CD4-positive, alpha-beta T cell treated with Interleukin-15 for 4 hours (primary cell): ENCODE measurements around the gene RASGRP2.
"Not testable (repeated sequence)": the region's sequence is repeated elsewhere in the genome, so short reads cannot be mapped to it uniquely, and the experiment has no call there.

Source experiments
- DNase-seq: peaks from one replicate; pipeline ENCODE4 v3.0.0-alpha.2; 2020; ENCODE audit warnings: low spot score

The RASGRP2 gene

DNA sequence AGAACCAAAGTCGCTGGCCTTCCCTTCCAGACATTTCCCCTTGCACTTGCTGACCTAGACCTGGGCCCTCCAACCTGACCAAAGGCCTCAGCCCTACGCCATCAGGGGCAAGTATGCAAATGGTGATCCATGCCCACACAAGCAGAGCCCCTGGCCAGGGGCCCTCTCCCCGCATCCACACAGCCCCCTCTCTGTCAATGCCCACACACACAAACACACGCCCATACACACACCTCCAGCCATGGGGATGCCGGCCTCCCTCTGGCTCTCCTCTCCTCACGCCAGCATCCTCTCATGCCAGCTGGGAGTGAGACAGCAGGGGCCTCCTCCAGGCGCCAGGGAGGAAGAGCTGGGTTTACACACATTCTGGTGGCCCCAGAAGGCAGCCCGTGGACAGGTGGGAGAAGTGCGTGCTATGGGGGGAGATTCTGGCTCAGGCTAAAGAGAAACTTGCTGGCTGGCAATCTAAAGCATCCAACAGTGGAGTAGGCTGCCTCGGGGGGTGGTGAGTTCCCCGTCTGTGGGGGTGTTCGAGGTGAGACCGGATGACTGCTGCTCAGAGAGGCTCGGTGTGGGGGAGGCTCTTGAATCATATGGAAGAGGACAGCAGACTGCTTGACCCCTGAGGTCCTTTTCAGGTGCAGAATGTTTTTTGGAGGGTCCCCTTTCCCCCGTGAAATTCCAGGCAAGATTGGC, 25.7 kb downstream of the RASGRP2 start:
- no peak for DNase-seq

DNA sequence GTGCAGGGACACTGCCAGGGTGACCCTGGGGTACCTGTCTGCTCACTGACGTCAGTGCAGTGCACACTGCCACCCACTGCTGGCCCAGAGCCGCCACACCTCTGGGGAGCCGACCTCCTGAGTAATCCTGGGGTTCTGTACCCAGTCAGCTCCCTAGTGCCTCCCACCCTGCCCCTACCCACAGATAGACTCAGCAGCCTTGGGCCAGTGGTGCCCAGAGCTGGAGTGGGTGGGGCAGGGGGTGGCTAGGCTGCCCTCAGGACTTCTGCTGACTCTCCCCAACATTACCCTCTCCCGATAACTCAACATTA, 26.7 kb downstream of the RASGRP2 start:
- no peak for DNase-seq

DNA sequence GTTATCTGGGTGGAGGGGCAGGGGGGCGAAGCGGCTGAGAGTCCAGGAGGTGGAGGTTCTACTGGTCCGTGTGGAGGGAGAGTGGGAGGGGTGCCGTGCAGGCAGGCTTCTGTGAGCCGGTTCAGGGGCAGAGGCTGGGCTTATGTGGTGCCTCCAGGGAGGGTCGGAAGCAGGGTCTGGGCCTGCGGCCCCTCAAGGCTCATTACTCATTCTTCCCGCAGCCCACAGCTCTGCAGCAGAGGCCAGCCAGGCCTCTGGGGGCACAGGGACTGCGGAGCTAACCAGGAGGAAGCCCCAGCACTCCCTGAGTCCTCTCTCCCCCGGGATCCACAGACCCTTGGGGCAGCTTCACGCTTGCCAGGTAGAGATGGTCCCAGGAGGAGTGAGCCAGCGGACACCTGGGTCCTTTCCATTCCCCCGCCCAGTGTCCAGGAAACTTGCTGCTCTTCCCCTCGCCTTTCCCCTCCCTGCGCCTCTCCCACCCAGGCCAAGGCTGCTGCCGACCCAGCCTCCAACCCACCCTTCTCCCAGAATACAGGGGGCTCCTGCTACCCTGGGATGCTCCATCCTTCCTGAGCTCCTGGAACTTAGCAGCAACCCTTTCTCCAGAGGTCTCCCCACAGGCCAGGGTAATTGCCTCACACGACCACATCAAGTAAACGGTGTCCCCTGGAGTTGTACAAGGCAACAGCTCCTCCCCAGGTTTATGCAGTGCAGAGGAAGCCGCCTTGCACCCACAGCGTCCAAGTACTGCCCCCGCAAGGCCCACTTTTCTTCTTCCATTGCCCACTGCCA, 27.3 kb downstream of the RASGRP2 start:
- no peak for DNase-seq

DNA sequence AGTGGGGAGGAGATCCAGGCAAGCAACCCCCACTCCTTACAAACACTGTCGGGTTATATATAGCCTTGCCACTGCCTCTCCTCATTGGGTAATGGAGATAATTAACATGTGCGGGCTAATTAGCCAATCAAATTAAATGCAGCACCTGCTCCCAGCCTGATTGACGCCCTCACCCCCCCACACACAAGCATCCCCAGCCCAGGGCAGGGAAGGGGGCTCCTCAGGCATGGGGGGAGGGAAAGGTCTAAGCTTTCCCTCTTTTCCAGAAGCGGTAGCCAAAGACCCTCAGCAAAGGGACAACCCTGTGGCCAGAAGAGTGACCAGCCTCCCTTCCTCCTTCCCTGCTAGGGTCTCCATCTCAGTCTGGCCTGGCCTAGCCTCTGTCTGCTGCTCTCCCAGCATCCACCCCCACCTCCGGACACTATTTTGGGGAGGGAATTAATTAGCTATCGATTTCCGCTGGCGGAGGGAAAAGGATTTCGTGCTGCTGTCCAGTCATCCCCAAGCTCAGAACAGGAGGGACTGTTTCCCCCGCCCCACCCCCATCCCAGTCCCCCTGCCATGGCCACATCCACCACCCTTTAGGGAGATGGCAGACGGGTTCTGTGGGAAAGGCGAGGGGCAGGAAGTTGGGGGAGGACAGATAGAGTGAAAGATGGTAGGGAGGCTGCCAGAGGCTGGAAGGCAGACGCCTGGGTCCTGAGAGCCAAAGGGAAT, 28.0 kb downstream of the RASGRP2 start:
- no peak for DNase-seq

DNA sequence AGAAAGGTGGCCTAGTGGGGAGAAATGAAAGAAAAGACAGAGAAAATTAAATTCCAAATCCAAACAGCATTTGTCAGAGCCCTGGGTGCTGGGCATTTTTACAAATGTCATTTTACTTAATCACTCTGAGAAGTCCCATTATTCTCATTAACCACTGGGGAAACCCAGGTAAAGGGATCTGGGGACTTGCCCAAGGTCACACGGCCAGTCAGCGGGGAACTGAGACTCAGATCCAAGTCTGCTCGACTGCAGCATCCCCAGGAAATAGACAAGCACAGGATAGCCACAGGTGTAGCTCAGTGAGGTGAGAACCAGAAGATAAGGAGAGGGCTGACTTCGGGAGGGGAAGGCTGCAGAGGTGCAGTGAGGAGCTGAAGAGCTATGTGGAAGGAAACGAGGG, 28.8 kb downstream of the RASGRP2 start:
- no peak for DNase-seq

DNA sequence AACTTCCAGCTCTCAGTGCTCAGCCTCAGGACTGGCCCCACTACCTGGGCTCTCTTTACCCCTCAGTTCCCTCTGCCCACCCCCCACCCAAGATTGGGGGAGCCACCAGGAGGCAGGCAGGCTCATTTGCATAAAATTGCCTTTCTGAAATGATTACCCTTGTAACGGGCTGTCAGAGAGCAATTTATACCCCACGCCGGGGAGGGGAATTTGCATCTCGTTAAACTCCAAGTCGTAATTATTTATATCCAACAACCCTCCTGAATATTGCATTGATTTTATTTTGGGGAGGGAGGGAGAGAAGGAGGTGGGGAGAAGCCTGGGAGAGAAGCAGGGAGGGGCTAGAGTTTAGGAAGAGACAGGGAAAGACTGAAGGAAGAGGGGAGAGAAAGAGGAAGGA, 29.3 kb downstream of the RASGRP2 start:
- DNase-seq = no peak

DNA sequence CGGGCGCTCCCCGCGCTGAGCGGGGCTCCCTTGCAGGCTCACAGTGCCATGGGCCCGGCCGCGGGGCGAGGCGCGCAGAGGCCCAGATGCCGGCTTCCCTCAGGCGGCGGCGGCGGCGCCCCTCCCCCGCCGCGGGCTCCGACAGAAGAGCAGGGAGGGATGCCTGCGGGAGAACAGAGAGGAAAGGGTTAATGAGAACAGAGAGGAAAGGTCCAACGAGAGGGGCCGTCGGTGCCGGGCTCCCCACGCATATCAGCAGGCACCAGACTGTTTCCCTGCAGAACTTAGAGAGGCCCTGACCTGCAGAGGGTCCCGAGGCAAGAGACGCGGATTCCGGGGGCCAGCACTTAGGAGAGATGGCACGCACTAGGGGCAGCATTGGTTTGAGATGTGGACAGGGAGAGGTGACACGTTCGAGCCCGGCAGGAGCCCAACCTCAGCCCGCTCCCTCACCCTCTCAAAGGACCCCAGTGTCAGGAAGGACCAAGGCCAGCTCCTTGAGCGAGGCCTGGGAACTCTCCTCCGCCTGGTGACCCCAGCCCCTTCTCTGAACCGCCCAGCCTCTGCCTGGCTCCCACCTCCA, 30.1 kb downstream of the RASGRP2 start:
- DNase-seq = no peak

DNA sequence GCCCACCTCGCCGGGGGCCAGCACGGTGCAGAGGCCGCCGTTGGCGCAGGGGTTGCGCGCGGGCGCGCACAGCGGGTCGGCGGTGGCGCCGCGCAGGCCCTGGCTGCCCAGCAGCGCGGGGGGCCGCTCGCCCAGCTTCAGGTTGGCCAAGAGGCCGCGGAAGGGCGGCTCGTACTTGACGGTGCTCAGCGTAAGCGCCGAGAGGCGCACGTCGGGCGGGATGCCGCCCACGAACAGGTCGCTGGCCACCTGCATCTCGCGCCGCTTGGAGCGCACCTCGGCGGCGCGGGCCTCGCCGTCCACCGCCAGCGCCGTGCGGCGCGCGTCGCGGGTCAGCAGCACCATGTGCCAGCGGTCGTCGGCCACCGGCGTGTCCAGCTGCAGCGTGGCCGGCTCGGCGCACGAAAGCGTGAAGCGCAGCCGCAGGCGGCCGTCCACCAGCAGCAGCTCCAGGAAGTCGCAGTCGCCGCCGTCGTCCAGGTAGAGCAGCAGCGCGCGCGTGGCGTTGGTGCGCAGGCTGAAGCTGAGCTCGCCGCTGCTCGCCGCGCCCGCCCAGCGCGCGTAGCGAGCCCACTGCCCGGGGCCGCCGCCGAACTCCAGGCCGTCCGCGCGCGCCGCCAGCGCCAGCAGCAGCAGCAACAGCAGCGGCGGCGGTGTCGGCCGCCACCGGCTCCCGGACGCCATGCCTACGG, 30.8 kb downstream of the RASGRP2 start:
- no peak for DNase-seq

DNA sequence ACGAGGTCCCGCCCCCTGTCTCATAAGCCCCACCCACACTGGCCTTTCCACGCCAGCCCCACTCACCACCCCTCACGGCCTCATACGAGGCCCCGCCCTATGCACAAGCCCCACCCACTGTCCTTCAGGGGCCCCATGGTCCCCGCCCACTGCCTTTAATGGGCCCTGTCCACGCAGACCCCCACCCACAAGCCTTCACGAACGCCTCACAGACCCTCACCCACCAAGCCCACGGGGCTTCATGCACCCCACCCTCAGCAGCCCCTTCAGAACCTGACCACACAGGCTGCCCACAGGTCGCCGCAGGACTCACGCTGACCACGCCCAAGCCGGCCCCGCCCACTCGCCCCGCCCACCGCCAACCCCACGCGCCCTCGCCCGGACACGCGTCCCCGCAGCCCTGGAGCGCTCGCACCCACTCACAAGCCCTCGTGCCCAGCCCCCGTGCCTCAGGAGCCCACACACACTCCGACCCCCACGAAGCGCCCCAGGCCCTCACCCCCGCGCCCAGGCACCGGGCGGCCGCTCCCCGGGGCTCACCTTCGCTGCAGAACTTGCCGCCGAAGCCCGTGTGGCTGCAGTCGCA, 31.4 kb downstream of the RASGRP2 start:
- DNase-seq = no peak

DNA sequence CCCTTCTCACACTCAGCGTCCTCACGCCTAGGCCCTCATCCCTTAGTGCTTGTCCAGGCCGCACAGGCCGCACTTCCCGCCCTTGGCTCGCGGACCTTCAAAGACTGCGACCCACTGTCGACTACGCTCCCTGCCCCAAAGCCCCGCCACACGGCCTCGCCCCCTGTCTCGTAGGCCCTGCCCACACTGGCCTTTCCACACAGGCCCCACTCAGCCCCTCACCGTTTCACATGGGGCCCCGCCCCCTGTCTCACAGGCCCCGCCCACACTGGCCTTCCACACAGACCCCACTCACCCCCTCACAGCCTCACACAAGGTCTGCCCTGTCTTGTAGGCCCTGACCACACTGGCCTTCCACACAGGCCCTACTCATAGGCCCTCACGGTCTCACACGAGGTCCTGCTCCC, 32.0 kb downstream of the RASGRP2 start:
- DNase-seq = no peak

DNA sequence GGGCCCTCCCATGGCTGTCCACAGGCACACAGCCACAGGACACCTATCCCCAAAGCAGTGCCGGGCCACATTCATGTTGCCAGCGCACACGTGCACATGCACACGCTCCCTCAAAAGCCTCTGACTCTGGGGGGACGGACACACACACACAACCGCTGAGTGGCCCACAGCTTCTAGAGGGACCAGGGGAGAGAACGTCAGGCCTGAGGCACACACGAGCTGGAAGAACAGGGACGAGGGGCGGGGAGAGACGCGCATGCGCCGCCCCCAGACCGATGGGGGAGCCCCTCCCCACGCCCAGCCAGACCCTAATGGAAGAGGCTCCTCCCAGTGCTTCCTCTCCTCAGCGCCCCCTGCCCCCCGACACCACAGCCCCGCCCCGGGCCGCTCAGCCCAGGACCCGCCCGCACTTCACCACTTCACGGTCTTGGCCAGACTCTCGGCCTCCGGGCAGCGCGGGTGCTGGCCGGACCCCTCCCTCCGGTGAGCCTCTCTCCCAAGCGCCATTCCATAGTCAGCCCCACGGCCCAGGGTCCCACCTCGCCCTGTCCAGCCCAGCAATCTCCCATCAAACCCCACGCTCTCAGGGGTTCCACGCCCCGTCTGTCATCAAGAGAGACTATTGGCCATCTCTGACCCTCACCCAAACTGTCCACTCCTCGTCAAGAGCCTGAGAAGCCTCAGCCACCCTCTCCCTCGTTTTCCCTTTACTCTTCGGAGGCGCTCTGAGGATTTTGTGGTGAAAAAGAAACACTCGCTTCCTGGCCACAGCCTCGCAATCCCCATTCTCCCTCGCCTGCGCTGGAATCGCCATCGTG, 32.6 kb downstream of the RASGRP2 start:
- DNase-seq = no peak

DNA sequence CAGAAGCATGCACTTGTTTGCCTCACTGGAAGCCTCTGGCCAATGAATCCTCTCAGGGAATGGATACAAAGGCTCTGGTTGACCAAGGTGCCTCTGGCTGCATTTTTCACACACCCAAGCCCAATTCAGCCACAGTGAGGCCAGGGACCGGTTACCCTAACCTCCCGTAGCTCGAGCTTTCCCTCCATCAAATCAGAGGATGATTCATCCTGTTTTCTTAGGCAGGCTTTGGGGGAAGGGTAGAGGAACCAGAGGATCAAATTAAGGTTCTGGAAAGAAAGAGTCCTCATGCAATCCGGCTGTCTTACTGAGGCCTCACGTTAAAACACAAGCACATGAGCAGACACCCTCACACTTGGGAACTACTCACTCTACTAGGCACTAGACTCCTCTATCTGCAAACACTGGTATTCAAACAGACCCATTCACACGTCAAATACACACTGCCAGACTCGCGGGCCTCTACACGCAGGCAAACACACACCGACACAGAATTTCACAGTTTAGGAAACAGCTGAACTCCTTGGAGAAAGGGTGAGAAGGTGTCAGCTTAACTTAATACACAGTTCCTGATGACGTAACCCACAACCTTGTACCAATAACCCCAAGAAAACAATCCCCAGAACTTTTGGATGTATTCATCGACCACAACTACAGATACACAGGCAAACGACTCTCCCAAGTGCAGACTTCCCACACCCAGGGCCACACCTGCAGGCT, 33.4 kb downstream of the RASGRP2 start:
- no peak for DNase-seq

DNA sequence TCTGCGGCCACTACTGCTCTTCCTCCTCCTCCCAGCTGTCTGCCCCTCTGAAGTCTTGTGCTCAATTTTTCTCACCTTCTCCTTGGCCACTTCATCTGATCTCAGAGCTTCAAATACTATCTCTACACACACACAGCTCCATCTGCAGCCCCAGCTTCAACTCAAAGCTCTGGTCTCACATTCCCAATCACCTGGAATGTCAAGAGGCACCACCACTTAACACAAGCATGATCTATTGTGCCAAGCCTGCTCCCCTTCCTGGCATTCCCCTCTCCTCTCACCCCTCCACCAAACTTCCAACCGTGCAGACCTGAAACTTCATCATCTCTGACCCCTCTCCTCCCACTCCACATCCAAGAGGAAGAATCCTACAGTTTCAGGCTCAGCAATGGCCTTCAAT, 38.4 kb downstream of the RASGRP2 start:
- no peak for DNase-seq

DNA sequence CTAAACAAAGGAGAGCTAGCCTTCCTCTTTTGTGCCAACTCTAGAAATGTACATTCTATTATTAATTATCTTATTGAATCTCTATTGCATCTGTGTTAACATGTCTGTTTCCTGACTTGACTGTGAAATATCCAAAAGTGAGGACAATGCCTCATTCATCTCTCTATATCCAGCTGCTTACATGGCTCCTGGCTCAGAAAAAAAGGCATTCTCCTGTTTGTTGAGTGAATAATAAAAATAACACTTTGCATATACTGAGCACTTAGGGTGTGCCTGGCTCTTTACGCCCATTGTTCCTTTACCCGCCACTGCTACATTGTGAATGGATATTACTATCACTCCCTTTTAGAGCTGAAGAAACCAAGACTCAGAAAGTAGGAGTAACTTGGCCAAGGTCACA, 40.9 kb downstream of the RASGRP2 start:
- no peak for DNase-seq

DNA sequence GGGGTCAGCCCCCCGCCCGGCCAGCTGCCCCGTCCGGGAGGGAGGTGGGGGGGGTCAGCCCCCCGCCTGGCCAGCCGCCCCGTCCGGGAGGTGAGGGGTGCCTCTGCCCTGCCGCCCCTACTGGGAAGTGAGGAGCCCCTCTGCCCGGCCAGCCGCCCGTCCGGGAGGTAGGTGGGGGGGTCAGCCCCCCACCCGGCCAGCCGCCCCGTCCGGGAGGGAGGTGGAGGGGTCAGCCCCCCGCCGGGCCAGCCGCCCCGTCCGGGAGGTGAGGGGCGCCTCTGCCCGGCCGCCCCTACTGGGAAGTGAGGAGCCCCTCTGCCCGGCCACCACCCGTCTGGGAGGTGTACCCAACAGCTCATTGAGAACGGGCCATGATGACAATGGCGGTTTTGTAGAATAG, 42.0 kb downstream of the RASGRP2 start:
- DNase-seq = not testable (repeated sequence)

DNA sequence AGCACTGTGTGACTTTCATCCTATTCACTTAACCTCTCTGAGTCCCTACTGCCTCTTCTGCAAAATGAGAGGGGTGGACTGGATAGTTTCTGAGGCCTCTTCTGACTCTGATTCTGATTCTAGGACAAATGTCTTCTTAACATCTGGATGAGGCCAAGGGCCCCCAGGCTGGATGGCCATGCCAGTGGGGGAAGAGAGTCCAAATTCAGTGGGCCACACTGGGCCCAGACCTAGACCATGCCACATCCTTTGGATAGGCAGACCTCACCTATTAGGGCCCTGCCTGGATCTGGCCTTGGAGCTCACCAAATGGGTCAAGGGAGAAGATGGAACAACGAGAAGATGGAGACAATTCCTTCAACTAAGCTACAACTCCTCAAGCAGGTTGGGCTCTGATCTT, 45.5 kb downstream of the RASGRP2 start:
- DNase-seq = no peak

DNA sequence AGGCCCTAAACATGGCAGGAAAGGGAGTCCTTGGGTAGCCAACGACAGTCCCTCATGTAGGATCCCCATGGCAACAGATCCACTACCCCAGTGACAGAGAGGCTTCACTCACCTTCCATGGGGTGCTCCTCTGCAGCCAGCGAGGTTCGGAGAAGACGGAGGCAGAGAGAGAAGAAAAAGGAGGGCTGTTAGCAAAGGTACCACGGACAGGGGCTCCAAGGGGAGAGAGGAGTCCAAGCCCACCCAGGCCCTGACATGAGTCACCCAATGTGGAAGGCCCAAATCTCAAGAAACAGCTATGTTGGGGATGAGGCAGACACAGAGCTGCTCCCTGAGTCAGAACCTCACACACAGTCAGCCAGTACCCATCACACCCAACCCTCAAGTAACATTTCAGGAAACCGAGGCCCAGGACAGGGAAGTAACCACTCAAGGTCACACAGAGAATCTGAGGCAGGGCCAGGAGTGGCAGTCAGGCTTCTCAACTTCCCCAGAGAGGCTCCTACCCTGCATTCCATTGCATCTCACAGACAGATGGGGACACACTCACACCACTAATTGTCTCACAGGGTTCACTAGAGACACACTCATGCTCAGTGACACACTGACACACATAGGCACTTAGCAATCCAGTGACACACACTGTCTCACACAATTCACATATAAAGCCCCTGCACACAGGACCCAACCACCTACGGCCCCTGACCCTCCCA, 46.1 kb downstream of the RASGRP2 start:
- DNase-seq = no peak

DNA sequence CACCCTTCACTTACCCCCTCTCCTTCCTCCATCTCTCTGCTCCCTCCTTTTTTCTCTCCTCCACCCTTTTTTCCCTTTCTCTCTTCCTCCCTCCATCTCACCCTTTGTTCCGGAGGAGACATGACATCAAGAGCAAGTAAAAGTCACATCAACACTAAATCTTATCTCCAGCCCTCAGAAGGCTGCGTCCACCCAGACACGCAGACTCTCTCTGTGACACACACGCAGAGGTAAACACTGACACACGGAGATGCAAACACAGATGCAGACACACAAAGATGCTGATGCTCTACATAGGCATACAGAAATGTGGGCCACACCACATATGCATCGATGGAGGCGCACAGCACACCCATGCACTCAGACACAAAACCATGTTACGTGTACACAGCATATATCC, 47.9 kb downstream of the RASGRP2 start:
- DNase-seq = no peak

DNA sequence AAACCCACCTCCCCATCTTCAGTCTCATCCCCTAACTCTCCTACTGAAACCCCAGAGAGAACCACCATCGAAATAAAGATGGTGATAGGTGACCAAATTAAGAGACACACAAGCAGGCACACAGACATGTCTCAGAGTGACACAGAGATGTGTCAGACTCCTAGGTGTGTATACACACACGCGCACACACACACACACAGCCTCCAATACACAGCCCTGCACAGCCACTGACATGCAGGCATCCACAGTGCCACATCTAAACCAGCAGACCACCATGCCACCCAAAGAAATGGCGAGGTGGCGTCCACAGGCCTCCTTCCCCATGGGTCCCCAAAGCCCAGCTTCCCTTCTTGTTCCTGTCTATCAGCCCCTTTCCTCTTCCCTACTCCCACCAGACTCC, 48.4 kb downstream of the RASGRP2 start:
- no peak for DNase-seq
